Lung (tissue), 12 donors: ENCODE measurements around the gene FYCO1. TPM values are rescaled to one million over a fixed set of nuclear protein-coding genes. Genes with fewer than 3 reads are reported as not detected.

Experiments
- ATAC-seq: fragments of 200-7000 bp; cut with Tn5 transposase; one replicate; pipeline ENCODE4 v1.9.1; 2020; ENCODE audit warnings: moderate number of reproducible peaks; ENCODE audit not compliant: insufficient read depth, low FRiP score
- DNase-seq, 3 donors: peaks; one replicate each; pipeline ENCODE4 v3.0.0-alpha.2; 2013 to 2017
- H3K27ac ChIP-seq, 2 donors: one replicate each; pipeline ENCODE4 v1.5.1; 2013; ENCODE audit warnings: mild to moderate bottlenecking in 2 of 2, moderate library complexity in 2 of 2, control low read depth in 1 of 2, inconsistent platforms in 1 of 2, low read depth in 1 of 2, low read length in 1 of 2
- H3K27me3 ChIP-seq, 3 donors: one replicate each; pipeline ENCODE4 v1.5.1; 2013; ENCODE audit warnings: low read length in 2 of 3; ENCODE audit not compliant: control insufficient read depth in 3 of 3, insufficient read depth in 3 of 3
- H3K36me3 ChIP-seq, 4 donors: one replicate each; pipeline ENCODE4 v1.5.1; 2013; ENCODE audit warnings: low read length in 4 of 4, mild to moderate bottlenecking in 1 of 4, moderate library complexity in 1 of 4; ENCODE audit not compliant: control insufficient read depth in 4 of 4, insufficient read depth in 4 of 4
- H3K4me1 ChIP-seq, 5 donors: one replicate each; pipeline ENCODE4 v1.5.1; 2013; ENCODE audit warnings: low read length in 5 of 5, mild to moderate bottlenecking in 2 of 5, moderate library complexity in 1 of 5; ENCODE audit not compliant: control insufficient read depth in 5 of 5, insufficient read depth in 5 of 5
- H3K4me3 ChIP-seq: one replicate; pipeline ENCODE4 v1.5.1; 2013; ENCODE audit warnings: mild to moderate bottlenecking, control low read depth, moderate library complexity
- H3K9ac ChIP-seq, 2 donors: one replicate each; pipeline ENCODE4 v1.5.1; 2013; ENCODE audit warnings: low read length in 2 of 2, control low read depth in 1 of 2; ENCODE audit not compliant: insufficient read depth in 1 of 2
- H3K9me3 ChIP-seq, 4 donors: one replicate each; pipeline ENCODE4 v1.5.1; 2013; ENCODE audit warnings: low read length in 3 of 4, mild to moderate bottlenecking in 1 of 4, moderate library complexity in 1 of 4; ENCODE audit not compliant: control insufficient read depth in 4 of 4, insufficient read depth in 3 of 4
- CTCF ChIP-seq: IDR thresholded peaks from 2 replicates; pipeline ENCODE4 v1.5.1; 2012; ENCODE audit warnings: mild to moderate bottlenecking; ENCODE audit errors: control extremely low read depth, extremely low read depth
- WGBS, 2 donors: extraction: QIAGEN DNeasy Blood & Tissue Kit; methylation state at CpG; one replicate each; pipeline ENCODE4 v1.1.7; 2013; 5-methylcytosine and 5-hydroxymethylcytosine counted together
- polyA plus RNA-seq, 2 donors: library from polyadenylated mRNA; stranded (reverse); fragments of 200-250 nt; gene quantifications; one replicate each; pipeline ENCODE4 v1.2.1, GENCODE V29; 2013
- total RNA-seq, 2 donors: library from RNA; depleted of rRNA in 1 of 2; stranded (reverse); fragments of >200 nt in 1 of 2; gene quantifications; one replicate each; pipeline ENCODE4 v1.2.1, GENCODE V29; 2014 to 2021
- donor health status: control.
- donor health status: control.
- donor health status: Bipolar disorder and iron deficiency.
- donor health status: healthy.
- donor health status: DM: yes; HTN: yes; CAD: no.

The FYCO1 gene
- total and polyA plus RNA-seq, 4 donors, result 11.3 to 38.7 (median 23.2) TPM

GRCh38 chr3:45907769-45908705 is 87.6 kb downstream of the FYCO1 start:
- no peak overlapping the region for H3K4me3 ChIP-seq
- TF ChIP-seq CTCF, result no peak
- H3K9me3 ChIP-seq, result no peaks in the 10 kb centered on the region
- H3K36me3 ChIP-seq, result peaks cover 0 to 2% (median 0%) of the 10 kb centered on the region in 4 donors
- H3K27ac ChIP-seq, result no peak overlapping the region
- 71 to 83% methylated on average over 13 of the region's 13 CpGs for WGBS, 2 donors
- ATAC-seq (no peak), DNase-seq (no peak)
- H3K4me1 ChIP-seq, result no peaks in the 10 kb centered on the region
- H3K27me3 ChIP-seq, result no peaks in the 10 kb centered on the region
- no peak overlapping the region for H3K9ac ChIP-seq

GRCh38 chr3:45906681-45907407 is 88.8 kb downstream of the FYCO1 start:
- Histone ChIP-seq H3K36me3 (peaks cover 0 to 2% (median 0%) of the 10 kb centered on the region in 4 donors), H3K9ac (no peak overlapping the region), H3K4me1 (no peaks in the 10 kb centered on the region), H3K4me3 (no peak overlapping the region), H3K9me3 (no peaks in the 10 kb centered on the region), H3K27me3 (no peaks in the 10 kb centered on the region), H3K27ac (no peak overlapping the region)
- TF ChIP-seq CTCF, result no peak
- WGBS, 2 donors, result 77 to 84% methylated on average over 9 of the region's 9 CpGs
- ATAC-seq (no peak), DNase-seq (peak; percentile 18 to 28 (median 19))

- peaks cover 0 to 2% (median 0%) of the 10 kb centered on the region in 4 donors for H3K36me3 ChIP-seq
- no peak for ATAC-seq
- 91 to 96% methylated on average over 3 of the region's 3 CpGs for WGBS, 2 donors
These were observed 89.9 kb downstream of the FYCO1 start for GRCh38 chr3:45905755-45906154.

More at GRCh38 chr3:45905755-45906154, 89.9 kb downstream of the FYCO1 start:
- TF ChIP-seq CTCF, result no peak
- Histone ChIP-seq H3K9me3 (no peaks in the 10 kb centered on the region), H3K4me3 (no peak overlapping the region), H3K9ac (no peak overlapping the region), H3K27me3 (no peaks in the 10 kb centered on the region), H3K27ac (no peak overlapping the region), H3K4me1 (no peaks in the 10 kb centered on the region)
- no peak for DNase-seq
